ENCODE results near the gene RETN. TPM values are rescaled to one million over a fixed set of nuclear protein-coding genes. Genes with fewer than 3 reads are reported as not detected.

The RETN gene
- total and polyA plus RNA-seq, 4 donors, result 0.74 to 7.6 (median 1.8) TPM; not detected in 1

DNA sequence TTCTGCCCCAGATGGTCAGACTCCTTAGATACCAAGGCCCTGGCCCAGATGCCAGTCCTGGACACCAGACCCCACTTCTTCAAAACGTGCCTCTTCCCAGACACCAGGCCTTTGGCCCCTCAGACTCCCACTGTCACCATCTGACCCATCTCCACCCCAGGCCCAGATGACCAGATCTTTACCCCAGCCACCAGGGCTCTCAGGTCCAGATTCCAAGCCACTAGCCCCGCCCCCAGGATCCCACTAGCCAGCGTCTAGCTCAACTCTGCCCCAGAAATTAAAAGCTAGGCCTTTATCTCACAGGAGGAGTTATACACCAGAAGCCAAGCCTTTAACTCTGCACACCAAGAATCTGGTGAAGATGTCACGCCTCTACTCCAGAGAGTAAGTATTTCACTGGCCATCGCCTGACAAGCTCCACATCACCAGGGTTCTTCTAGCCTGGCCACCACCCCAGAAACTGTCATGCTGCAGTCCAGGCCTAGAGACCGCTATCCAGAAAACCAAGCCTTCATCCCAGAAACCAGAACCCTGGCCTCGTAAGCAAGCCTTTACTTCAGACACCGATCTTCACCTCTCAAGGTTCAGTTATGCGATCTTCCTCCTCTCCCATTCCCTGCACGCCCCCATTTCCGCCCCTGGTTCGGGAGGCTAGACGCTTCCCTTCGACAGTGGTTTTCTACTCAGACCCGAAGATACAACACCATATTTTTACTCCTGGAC lies 40.1 kb upstream of the RETN start:
- H3K36me3 ChIP-seq (ENCODE audit: control insufficient read depth, insufficient read depth, low read length), result peaks cover 67% of the 10 kb centered on the region
- WGBS (ENCODE audit: insufficient coverage), result 6% methylated on average over 15 of the region's 15 CpGs
- DNase-seq (ENCODE audit: low read depth in 4 of 6, low spot score in 6 of 6), result peak in 1 of 6 donors; percentile 13

DNA sequence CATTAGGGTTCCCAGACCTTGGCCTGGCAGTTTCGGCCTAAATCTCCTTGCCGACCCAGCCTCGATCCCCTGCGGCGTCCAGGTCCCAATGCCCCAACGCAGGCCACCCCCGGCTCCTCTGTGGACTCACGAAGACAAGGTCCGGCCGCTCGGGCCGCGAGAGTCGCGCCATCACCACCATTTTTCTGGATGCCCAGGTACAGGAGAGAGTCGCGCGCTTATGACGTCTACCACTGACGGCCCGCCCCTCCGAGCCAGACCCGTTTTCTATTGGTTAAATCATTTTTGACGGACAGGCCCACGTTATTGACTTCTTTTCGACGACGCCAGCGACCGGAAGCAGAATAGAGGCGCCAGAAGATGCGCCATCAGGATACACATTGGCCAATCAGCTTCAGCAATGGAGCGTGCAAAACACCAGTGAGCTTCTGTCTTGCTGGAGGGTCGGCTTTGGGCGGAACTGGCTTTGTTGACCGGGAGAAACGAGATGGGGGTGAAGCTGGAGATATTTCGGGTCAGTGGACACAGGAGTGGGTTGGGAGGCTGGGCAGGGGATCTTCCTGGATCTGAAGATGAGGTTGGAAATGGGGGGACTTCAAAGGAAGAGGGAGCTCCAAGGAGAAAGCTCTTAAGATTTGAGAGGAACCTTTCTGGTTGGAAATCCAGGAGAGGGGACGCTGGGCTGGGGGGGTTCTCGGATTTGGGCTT lies 39.3 kb upstream of the RETN start, which contains the start of the genes PET100 and XAB2:
Gene PET100, plus strand, starts transcription at position 447 of the 708 bp plus-strand sequence. Its CDS starts 41 bp downstream, at position 488.
Gene XAB2, minus strand, starts transcription at position 199 of the 708 bp plus-strand sequence. Its CDS starts 18 bp downstream, at position 181.
- DNase-seq (ENCODE audit: low read depth in 4 of 6, low spot score in 6 of 6), result peak; percentile 97 to 100 (median 98)
- H3K4me3 ChIP-seq (ENCODE audit: low read depth, low read length), result peak within 1 kb of the TSS; percentile 92
- no peaks in the 10 kb centered on the region for H3K27me3 ChIP-seq (ENCODE audit: control insufficient read depth, insufficient read depth, low read length)
- peaks cover 59% of the 10 kb centered on the region for H3K36me3 ChIP-seq (ENCODE audit: control insufficient read depth, insufficient read depth, low read length)
- H3K27ac ChIP-seq (ENCODE audit: low read depth, low read length), result peak within 1 kb of the TSS; percentile 29
- WGBS (ENCODE audit: insufficient coverage), result under 1% methylated on average over 40 of the region's 40 CpGs
- H3K9me3 ChIP-seq (ENCODE audit: control insufficient read depth, insufficient read depth, low read length), result no peaks in the 10 kb centered on the region
- peaks cover 36% of the 10 kb centered on the region for H3K4me1 ChIP-seq (ENCODE audit: control insufficient read depth, insufficient read depth, low read length)

More for the DNA sequence above, 40.1 kb upstream of the RETN start:
- H3K27ac ChIP-seq (ENCODE audit: low read depth, low read length), result peak overlapping the region; percentile 29
- no peaks in the 10 kb centered on the region for H3K9me3 ChIP-seq (ENCODE audit: control insufficient read depth, insufficient read depth, low read length)
- H3K27me3 ChIP-seq (ENCODE audit: control insufficient read depth, insufficient read depth, low read length), result no peaks in the 10 kb centered on the region
- H3K4me1 ChIP-seq (ENCODE audit: control insufficient read depth, insufficient read depth, low read length), result peaks cover 36% of the 10 kb centered on the region
- H3K4me3 ChIP-seq (ENCODE audit: low read depth, low read length), result peak overlapping the region; percentile 92

GRCh38 chr19:7631577-7631976 lies 37.3 kb upstream of the RETN start:
- Histone ChIP-seq H3K4me1 (ENCODE audit: control insufficient read depth, insufficient read depth, low read length) (peaks cover 36% of the 10 kb centered on the region), H3K4me3 (ENCODE audit: low read depth, low read length) (no peak overlapping the region), H3K27me3 (ENCODE audit: control insufficient read depth, insufficient read depth, low read length) (peaks cover 9% of the 10 kb centered on the region), H3K27ac (ENCODE audit: low read depth, low read length) (no peak overlapping the region), H3K36me3 (ENCODE audit: control insufficient read depth, insufficient read depth, low read length) (peaks cover 39% of the 10 kb centered on the region), H3K9me3 (ENCODE audit: control insufficient read depth, insufficient read depth, low read length) (no peaks in the 10 kb centered on the region)
- no peak for DNase-seq (ENCODE audit: low read depth in 4 of 6, low spot score in 6 of 6)
- 93% methylated on average over 12 of the region's 12 CpGs for WGBS (ENCODE audit: insufficient coverage)

GRCh38 chr19:7632340-7633203 lies 36.3 kb upstream of the RETN start:
- Histone ChIP-seq H3K4me3 (ENCODE audit: low read depth, low read length) (no peak overlapping the region), H3K27ac (ENCODE audit: low read depth, low read length) (no peak overlapping the region), H3K36me3 (ENCODE audit: control insufficient read depth, insufficient read depth, low read length) (peaks cover 29% of the 10 kb centered on the region), H3K4me1 (ENCODE audit: control insufficient read depth, insufficient read depth, low read length) (peaks cover 34% of the 10 kb centered on the region), H3K27me3 (ENCODE audit: control insufficient read depth, insufficient read depth, low read length) (peaks cover 18% of the 10 kb centered on the region), H3K9me3 (ENCODE audit: control insufficient read depth, insufficient read depth, low read length) (no peaks in the 10 kb centered on the region)
- WGBS (ENCODE audit: insufficient coverage), result 92% methylated on average over 39 of the region's 40 CpGs
- no peak for DNase-seq (ENCODE audit: low read depth in 4 of 6, low spot score in 6 of 6)

DNA sequence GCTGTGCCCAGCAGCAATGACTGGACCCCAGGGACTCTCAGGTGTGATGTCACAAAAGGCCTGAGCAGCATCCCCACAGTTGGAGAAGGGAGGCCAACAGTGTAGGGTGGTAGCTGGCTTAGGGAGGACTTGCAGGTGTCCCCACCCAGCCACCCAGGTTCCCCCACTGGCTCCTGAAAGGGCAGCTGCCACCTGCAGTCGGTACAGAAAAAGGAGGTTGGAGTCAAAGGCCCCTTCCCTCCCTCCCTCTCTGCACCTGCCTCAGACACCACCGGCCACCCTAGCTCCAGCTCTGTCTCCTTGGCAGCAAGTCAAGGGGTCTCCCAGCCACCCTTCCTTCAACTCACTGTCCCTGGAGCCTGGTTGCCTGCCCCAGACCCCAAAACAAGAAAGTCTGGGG lies 35.2 kb upstream of the RETN start, which contains the start of gene PCP2:
Gene PCP2, minus strand, starts transcription at position 22 of the 400 bp plus-strand sequence. CDS start 262 bp downstream, outside the sequence.
- Histone ChIP-seq H3K27me3 (ENCODE audit: control insufficient read depth, insufficient read depth, low read length) (peaks cover 22% of the 10 kb centered on the region), H3K4me3 (ENCODE audit: low read depth, low read length) (no peak within 1 kb of the TSS), H3K4me1 (ENCODE audit: control insufficient read depth, insufficient read depth, low read length) (peaks cover 23% of the 10 kb centered on the region), H3K9me3 (ENCODE audit: control insufficient read depth, insufficient read depth, low read length) (no peaks in the 10 kb centered on the region), H3K36me3 (ENCODE audit: control insufficient read depth, insufficient read depth, low read length) (peaks cover 22% of the 10 kb centered on the region), H3K27ac (ENCODE audit: low read depth, low read length) (no peak within 1 kb of the TSS)
- WGBS (ENCODE audit: insufficient coverage), result 55% methylated on average over 2 of the region's 2 CpGs
- no peak for DNase-seq (ENCODE audit: low read depth in 4 of 6, low spot score in 6 of 6)

GRCh38 chr19:7635670-7636069 lies 33.2 kb upstream of the RETN start:
- Histone ChIP-seq H3K4me3 (ENCODE audit: low read depth, low read length) (no peak overlapping the region), H3K9me3 (ENCODE audit: control insufficient read depth, insufficient read depth, low read length) (no peaks in the 10 kb centered on the region), H3K36me3 (ENCODE audit: control insufficient read depth, insufficient read depth, low read length) (peaks cover 22% of the 10 kb centered on the region), H3K4me1 (ENCODE audit: control insufficient read depth, insufficient read depth, low read length) (peaks cover 8% of the 10 kb centered on the region), H3K27me3 (ENCODE audit: control insufficient read depth, insufficient read depth, low read length) (peaks cover 22% of the 10 kb centered on the region), H3K27ac (ENCODE audit: low read depth, low read length) (no peak overlapping the region)
- 63% methylated on average over 4 of the region's 6 CpGs for WGBS (ENCODE audit: insufficient coverage)
- DNase-seq (ENCODE audit: low read depth in 4 of 6, low spot score in 6 of 6), result no peak

DNA sequence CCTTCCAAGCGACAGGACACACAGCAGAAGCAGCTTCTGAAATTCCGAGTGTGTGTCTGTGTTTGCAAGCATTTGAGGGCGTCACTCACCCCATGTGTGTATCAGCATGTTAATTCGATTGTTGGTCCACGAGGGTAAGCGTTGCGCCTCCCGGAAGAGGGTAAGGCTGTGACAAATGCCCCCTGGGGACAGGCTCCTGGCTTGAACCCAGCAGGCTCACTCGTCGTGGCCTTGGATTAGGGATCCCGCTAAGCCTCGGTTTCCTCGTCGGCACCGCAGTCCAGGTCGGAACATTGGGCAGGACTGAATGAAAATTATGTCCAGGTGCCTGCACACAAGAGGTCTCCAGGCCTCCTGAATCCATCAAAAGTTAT lies 32.5 kb upstream of the RETN start:
- Histone ChIP-seq H3K4me1 (ENCODE audit: control insufficient read depth, insufficient read depth, low read length) (peaks cover 4% of the 10 kb centered on the region), H3K36me3 (ENCODE audit: control insufficient read depth, insufficient read depth, low read length) (peaks cover 20% of the 10 kb centered on the region), H3K9me3 (ENCODE audit: control insufficient read depth, insufficient read depth, low read length) (no peaks in the 10 kb centered on the region), H3K4me3 (ENCODE audit: low read depth, low read length) (no peak overlapping the region), H3K27me3 (ENCODE audit: control insufficient read depth, insufficient read depth, low read length) (peaks cover 22% of the 10 kb centered on the region), H3K27ac (ENCODE audit: low read depth, low read length) (no peak overlapping the region)
- DNase-seq (ENCODE audit: low read depth in 4 of 6, low spot score in 6 of 6), result no peak
- 67% methylated on average over 16 of the region's 16 CpGs for WGBS (ENCODE audit: insufficient coverage)

DNA sequence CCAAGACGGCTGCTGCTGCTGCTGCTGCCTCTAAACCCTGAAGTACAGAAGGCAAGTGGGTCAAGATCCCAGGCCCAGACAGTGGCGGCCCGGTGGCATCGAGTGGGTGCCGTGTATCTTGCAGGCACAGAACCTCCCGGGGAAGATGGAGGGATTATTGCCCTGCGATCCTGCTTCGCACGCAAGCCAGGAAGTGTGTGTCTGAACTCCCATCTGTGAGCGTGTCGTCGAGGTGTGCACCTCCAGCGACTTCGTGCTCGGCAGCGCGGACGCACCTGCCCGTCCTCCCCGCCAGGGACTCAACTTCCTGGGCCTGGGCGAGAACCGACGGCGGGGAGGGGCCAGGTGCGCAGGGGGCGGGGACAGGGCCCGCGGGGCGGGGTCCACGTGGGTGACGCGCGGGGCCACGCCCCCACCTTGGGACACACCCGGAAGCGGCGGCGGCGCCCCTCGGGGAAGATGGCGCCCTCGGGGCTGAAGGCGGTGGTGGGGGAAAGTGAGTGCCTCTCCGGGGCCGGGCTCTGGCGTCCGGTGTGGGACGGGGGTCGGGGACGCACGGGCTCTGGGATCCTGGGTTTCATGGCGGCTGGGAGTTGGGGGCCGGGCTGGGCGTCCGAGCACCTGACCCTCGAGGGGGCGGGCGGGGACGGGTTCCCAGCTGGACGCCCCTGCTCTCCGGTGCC lies 32.0 kb upstream of the RETN start, which contains the start of gene STXBP2:
Gene STXBP2, plus strand, starts transcription at position 420 of the 683 bp plus-strand sequence. Its CDS starts 40 bp downstream, at position 460.
- Histone ChIP-seq H3K27me3 (ENCODE audit: control insufficient read depth, insufficient read depth, low read length) (peaks cover 22% of the 10 kb centered on the region), H3K36me3 (ENCODE audit: control insufficient read depth, insufficient read depth, low read length) (peaks cover 15% of the 10 kb centered on the region), H3K27ac (ENCODE audit: low read depth, low read length) (no peak within 1 kb of the TSS), H3K4me3 (ENCODE audit: low read depth, low read length) (no peak within 1 kb of the TSS), H3K4me1 (ENCODE audit: control insufficient read depth, insufficient read depth, low read length) (no peaks in the 10 kb centered on the region), H3K9me3 (ENCODE audit: control insufficient read depth, insufficient read depth, low read length) (no peaks in the 10 kb centered on the region)
- WGBS (ENCODE audit: insufficient coverage), result 8% methylated on average over 57 of the region's 61 CpGs
- DNase-seq (ENCODE audit: low read depth in 4 of 6, low spot score in 6 of 6), result no peak

All from spinal cord (tissue), 10 donors.